ENCODE results near the gene EFCAB9. TPM values are rescaled to one million over a fixed set of nuclear protein-coding genes. Genes with fewer than 3 reads are reported as not detected.

Gene EFCAB9
- total and polyA plus RNA-seq, 2 donors (not counting 1 experiment from before 2014, with no cell fraction given): not detected

DNA sequence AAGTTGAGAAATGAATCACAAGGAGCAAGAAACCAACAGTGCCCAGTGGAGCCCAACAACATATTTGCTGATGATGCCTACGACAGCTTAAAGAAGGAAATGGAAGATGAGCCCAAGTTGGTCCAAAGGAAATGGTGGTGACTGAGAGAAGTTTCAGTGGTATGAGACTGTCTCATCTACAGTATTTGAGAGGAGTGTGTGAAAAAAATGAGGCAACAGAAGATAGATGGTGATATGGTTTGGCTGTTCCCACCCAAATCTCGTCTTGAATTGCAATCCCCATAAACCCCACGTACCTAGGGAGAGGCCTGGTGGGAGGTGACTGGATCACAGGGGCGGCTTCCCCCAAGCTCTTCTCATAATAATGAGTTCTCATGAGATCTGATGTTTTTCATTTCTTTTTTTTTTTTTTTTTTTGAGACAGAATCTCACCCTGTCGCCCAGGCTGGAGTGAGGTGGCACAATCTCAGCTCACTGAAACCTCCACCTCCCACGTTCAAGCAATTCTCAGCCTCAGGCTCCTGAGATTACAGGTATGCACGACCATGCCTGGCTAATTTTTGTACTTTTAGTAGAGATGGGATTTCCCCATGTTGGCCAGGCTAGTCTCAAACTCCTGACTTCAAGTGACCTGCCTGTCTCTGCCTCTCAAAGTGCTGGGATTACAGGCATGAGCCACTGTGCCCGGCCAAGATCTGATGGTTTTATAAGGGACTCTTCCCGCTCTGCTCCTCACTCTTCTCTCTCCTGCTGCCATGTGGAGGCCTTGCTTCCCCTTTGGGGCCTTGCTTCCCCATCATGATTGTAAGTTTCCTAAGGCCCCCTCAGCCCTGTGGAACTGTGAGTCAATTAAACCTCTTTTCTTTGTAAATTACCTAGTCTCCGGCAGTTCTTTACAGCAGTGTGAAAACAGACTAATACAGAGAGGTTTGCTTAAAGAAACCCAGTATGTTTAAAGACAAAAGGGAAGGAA is 30.2 kb downstream of the EFCAB9 start:
- no peak overlapping the region for H3K27ac ChIP-seq (ENCODE audit: insufficient read depth, low read length)
- H3K4me1 ChIP-seq (ENCODE audit: control insufficient read depth, extremely low read depth, insufficient read depth, low read length): no peaks in the 10 kb centered on the region
- no peak overlapping the region for H3K9ac ChIP-seq (ENCODE audit: insufficient read depth, low read length)
- H3K9me3 ChIP-seq (ENCODE audit: control insufficient read depth, insufficient read depth, low read depth, low read length): no peaks in the 10 kb centered on the region
- no peaks in the 10 kb centered on the region for H3K79me2 ChIP-seq (ENCODE audit: control insufficient read depth, insufficient read depth, low read length)
- DNase-seq (ENCODE audit: low read depth in 2 of 2): no peak
- H3K36me3 ChIP-seq (ENCODE audit: control insufficient read depth, insufficient read depth, low read length): no peaks in the 10 kb centered on the region
- H3K4me3 ChIP-seq (replicated peaks in 1 of 4; ENCODE audit: control extremely low read depth in 1 of 4, insufficient read depth in 1 of 4, low read depth in 3 of 4, low read length in 4 of 4): no peak overlapping the region
- H3K27me3 ChIP-seq (ENCODE audit: control insufficient read depth, insufficient read depth, low read length): no peaks in the 10 kb centered on the region
- no peak overlapping the region for H2AFZ ChIP-seq (ENCODE audit: low read length)
- TF ChIP-seq, protein P1, sequence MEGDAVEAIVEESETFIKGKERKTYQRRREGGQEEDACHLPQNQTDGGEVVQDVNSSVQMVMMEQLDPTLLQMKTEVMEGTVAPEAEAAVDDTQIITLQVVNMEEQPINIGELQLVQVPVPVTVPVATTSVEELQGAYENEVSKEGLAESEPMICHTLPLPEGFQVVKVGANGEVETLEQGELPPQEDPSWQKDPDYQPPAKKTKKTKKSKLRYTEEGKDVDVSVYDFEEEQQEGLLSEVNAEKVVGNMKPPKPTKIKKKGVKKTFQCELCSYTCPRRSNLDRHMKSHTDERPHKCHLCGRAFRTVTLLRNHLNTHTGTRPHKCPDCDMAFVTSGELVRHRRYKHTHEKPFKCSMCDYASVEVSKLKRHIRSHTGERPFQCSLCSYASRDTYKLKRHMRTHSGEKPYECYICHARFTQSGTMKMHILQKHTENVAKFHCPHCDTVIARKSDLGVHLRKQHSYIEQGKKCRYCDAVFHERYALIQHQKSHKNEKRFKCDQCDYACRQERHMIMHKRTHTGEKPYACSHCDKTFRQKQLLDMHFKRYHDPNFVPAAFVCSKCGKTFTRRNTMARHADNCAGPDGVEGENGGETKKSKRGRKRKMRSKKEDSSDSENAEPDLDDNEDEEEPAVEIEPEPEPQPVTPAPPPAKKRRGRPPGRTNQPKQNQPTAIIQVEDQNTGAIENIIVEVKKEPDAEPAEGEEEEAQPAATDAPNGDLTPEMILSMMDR (conservative IDR thresholded peaks at IDR 0.05 in 1 of 2, IDR thresholded peaks at IDR 0.05 in 1 of 2; ENCODE audit: low read depth in 1 of 2, low read length in 2 of 2): no peak
- TF ChIP-seq EZH2 (IDR thresholded peaks at IDR 0.05; ENCODE audit: low read length, missing control alignments): no peak
- H4K20me1 ChIP-seq (ENCODE audit: control insufficient read depth, extremely low read depth, insufficient read depth, low read length): no peaks in the 10 kb centered on the region
- H3K4me2 ChIP-seq (ENCODE audit: extremely low read depth, insufficient read depth, low read length): no peak overlapping the region

DNA sequence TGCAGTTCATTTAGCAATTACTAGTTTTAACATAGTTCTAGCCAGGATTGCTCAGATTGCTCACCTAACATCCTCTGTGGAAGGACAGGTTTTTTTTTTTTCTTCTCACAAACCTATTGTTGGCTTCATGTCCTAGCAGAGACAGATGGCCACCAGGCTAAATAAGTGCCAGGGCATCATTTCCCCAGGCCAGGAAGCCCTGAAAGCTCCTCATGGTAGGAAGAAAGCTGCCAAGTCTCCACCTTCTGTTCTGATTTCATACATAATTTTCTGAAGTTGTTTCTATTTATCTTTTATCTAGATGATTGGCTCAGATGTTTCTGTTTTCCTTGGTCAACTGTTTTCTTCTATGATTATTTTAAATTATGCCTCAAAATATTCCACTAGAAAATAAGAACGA is 31.0 kb downstream of the EFCAB9 start:
- Histone ChIP-seq H3K27ac (ENCODE audit: insufficient read depth, low read length) (no peak overlapping the region), H4K20me1 (ENCODE audit: control insufficient read depth, extremely low read depth, insufficient read depth, low read length) (no peaks in the 10 kb centered on the region), H3K27me3 (ENCODE audit: control insufficient read depth, insufficient read depth, low read length) (no peaks in the 10 kb centered on the region), H3K9ac (ENCODE audit: insufficient read depth, low read length) (no peak overlapping the region), H3K4me3 (replicated peaks in 1 of 4; ENCODE audit: control extremely low read depth in 1 of 4, insufficient read depth in 1 of 4, low read depth in 3 of 4, low read length in 4 of 4) (no peak overlapping the region), H3K4me2 (ENCODE audit: extremely low read depth, insufficient read depth, low read length) (no peak overlapping the region), H3K79me2 (ENCODE audit: control insufficient read depth, insufficient read depth, low read length) (no peaks in the 10 kb centered on the region), H3K9me3 (ENCODE audit: control insufficient read depth, insufficient read depth, low read depth, low read length) (no peaks in the 10 kb centered on the region), H3K36me3 (ENCODE audit: control insufficient read depth, insufficient read depth, low read length) (peaks cover 2% of the 10 kb centered on the region), H2AFZ (ENCODE audit: low read length) (no peak overlapping the region), H3K4me1 (ENCODE audit: control insufficient read depth, extremely low read depth, insufficient read depth, low read length) (no peaks in the 10 kb centered on the region)
- no peak for TF ChIP-seq EZH2 (IDR thresholded peaks at IDR 0.05; ENCODE audit: low read length, missing control alignments)
- TF ChIP-seq, protein P1 (conservative IDR thresholded peaks at IDR 0.05 in 1 of 2, IDR thresholded peaks at IDR 0.05 in 1 of 2; ENCODE audit: low read depth in 1 of 2, low read length in 2 of 2): no peak
- no peak for DNase-seq (ENCODE audit: low read depth in 2 of 2)

- H3K36me3 ChIP-seq (ENCODE audit: control insufficient read depth, insufficient read depth, low read length): peaks cover 2% of the 10 kb centered on the region
- H3K9ac ChIP-seq (ENCODE audit: insufficient read depth, low read length): no peak overlapping the region
- H3K27me3 ChIP-seq (ENCODE audit: control insufficient read depth, insufficient read depth, low read length): no peaks in the 10 kb centered on the region
- H4K20me1 ChIP-seq (ENCODE audit: control insufficient read depth, extremely low read depth, insufficient read depth, low read length): no peaks in the 10 kb centered on the region
- no peak for TF ChIP-seq EZH2 (IDR thresholded peaks at IDR 0.05; ENCODE audit: low read length, missing control alignments)
- TF ChIP-seq, protein P1 (conservative IDR thresholded peaks at IDR 0.05 in 1 of 2, IDR thresholded peaks at IDR 0.05 in 1 of 2; ENCODE audit: low read depth in 1 of 2, low read length in 2 of 2): no peak
- H2AFZ ChIP-seq (ENCODE audit: low read length): no peak overlapping the region
- no peak overlapping the region for H3K4me2 ChIP-seq (ENCODE audit: extremely low read depth, insufficient read depth, low read length)
- H3K79me2 ChIP-seq (ENCODE audit: control insufficient read depth, insufficient read depth, low read length): no peaks in the 10 kb centered on the region
- no peaks in the 10 kb centered on the region for H3K4me1 ChIP-seq (ENCODE audit: control insufficient read depth, extremely low read depth, insufficient read depth, low read length)
- no peak overlapping the region for H3K4me3 ChIP-seq (replicated peaks in 1 of 4; ENCODE audit: control extremely low read depth in 1 of 4, insufficient read depth in 1 of 4, low read depth in 3 of 4, low read length in 4 of 4)
- no peak overlapping the region for H3K27ac ChIP-seq (ENCODE audit: insufficient read depth, low read length)
- no peaks in the 10 kb centered on the region for H3K9me3 ChIP-seq (ENCODE audit: control insufficient read depth, insufficient read depth, low read depth, low read length)
- DNase-seq (ENCODE audit: low read depth in 2 of 2): no peak
Observed at GRCh38 chr5:172229904-172230303, 35.9 kb downstream of the EFCAB9 start.
